HEK293 (cell line): ENCODE measurements around the gene PLCL2.

ENCODE experiments used
- CTCF ChIA-PET: fragments of 350-600 bp; formaldehyde crosslinking; extraction: SDS; loops from one replicate; lab custom pipeline; 2021; ENCODE audit warnings: antibody characterized with exemption; lab: Yijun Ruan, JAX
- POLR2A ChIA-PET: fragments of 300-600 bp; formaldehyde crosslinking; extraction: SDS; loops from one replicate; lab custom pipeline; 2020; ENCODE audit warnings: antibody characterized with exemption, inconsistent platforms; lab: Yijun Ruan, JAX
- H3K27ac ChIP-seq: fragments of 200-500 bp; sonication (Bioruptor generic); 2 replicates; pipeline ENCODE4 v1.5.1; 2014; ENCODE audit warnings: low read depth, low read length, control low read depth, inconsistent platforms; ENCODE audit errors: extremely low read depth
- H3K36me3 ChIP-seq, 2 experiments: fragments of 200-500 bp in 1 of 2; sonication (Bioruptor generic) in 1 of 2; 1 replicate in 1 of 2; 2 replicates in 1 of 2; pipeline ENCODE4 v1.5.1; 2014 to 2017; ENCODE audit warnings: inconsistent platforms in 2 of 2, low read length in 2 of 2; ENCODE audit not compliant: control insufficient read depth in 2 of 2, insufficient read depth in 1 of 2
- H3K4me1 ChIP-seq: fragments of 200-500 bp; sonication (Bioruptor generic); 2 replicates; pipeline ENCODE4 v1.5.1; 2014; ENCODE audit warnings: mild to moderate bottlenecking, low read length, inconsistent platforms; ENCODE audit not compliant: control insufficient read depth, insufficient read depth
- H3K4me3 ChIP-seq: 2 replicates; pipeline ENCODE4 v1.5.1; 2011; ENCODE audit warnings: low read depth, mild to moderate bottlenecking, control low read depth, low read length, moderate library complexity
- H3K9me3 ChIP-seq: fragments of 200-500 bp; sonication (Bioruptor generic); 2 replicates; pipeline ENCODE4 v1.5.1; 2014; ENCODE audit warnings: low read depth, low read length, inconsistent platforms; ENCODE audit not compliant: control insufficient read depth, insufficient read depth
- GFI1B ChIP-seq: fragments of 450-650 bp; formaldehyde crosslinking; IDR thresholded peaks from 2 replicates; pipeline ENCODE4 v1.5.1; 2016; ENCODE audit warnings: missing biosample characterization, missing genetic modification characterization
- HOXC10 ChIP-seq: sonication (generic); formaldehyde crosslinking; IDR thresholded peaks from 2 replicates; pipeline ENCODE4 v1.8.1; 2023; ENCODE audit warnings: mild to moderate bottlenecking, missing genetic modification reagents
- RBAK ChIP-seq: fragments of 450-650 bp; formaldehyde crosslinking; IDR thresholded peaks from 2 replicates; pipeline ENCODE4 v1.5.1; 2016; ENCODE audit warnings: missing biosample characterization, missing genetic modification characterization
- SP3 ChIP-seq: fragments of 450-650 bp; formaldehyde crosslinking; IDR thresholded peaks from 2 replicates; pipeline ENCODE4 v1.5.1; 2016; ENCODE audit warnings: missing biosample characterization, missing genetic modification characterization
- TRIM28 ChIP-seq: IDR thresholded peaks from 2 replicates; pipeline ENCODE4 v1.6.1; 2011; ENCODE audit warnings: low read length, control low read depth, borderline replicate concordance
- WT1 ChIP-seq: fragments of 450-650 bp; formaldehyde crosslinking; IDR thresholded peaks from 2 replicates; pipeline ENCODE4 v1.5.1; 2016; ENCODE audit warnings: missing biosample characterization, missing genetic modification characterization
- ZNF138 ChIP-seq: fragments of 450-650 bp; formaldehyde crosslinking; IDR thresholded peaks from 2 replicates; pipeline ENCODE4 v1.5.1; 2016; ENCODE audit warnings: missing biosample characterization, missing genetic modification characterization, borderline replicate concordance
- ZNF148 ChIP-seq: fragments of 450-650 bp; formaldehyde crosslinking; IDR thresholded peaks from 2 replicates; pipeline ENCODE4 v1.5.0; 2017; ENCODE audit warnings: missing biosample characterization, missing genetic modification characterization, borderline replicate concordance
- ZNF214 ChIP-seq: fragments of 450-650 bp; formaldehyde crosslinking; IDR thresholded peaks from 2 replicates; pipeline ENCODE4 v1.5.1; 2017; ENCODE audit warnings: missing biosample characterization, mild to moderate bottlenecking, missing genetic modification characterization, borderline replicate concordance
- ZNF302 ChIP-seq: fragments of 450-650 bp; formaldehyde crosslinking; IDR thresholded peaks from 2 replicates; pipeline ENCODE4 v1.5.1; 2016; ENCODE audit warnings: missing biosample characterization, missing genetic modification characterization, low read depth
- ZNF341 ChIP-seq: fragments of 450-650 bp; formaldehyde crosslinking; IDR thresholded peaks from 2 replicates; pipeline ENCODE4; 2016; ENCODE audit warnings: low read depth, missing biosample characterization, missing genetic modification characterization
- ZNF394 ChIP-seq: fragments of 450-650 bp; formaldehyde crosslinking; IDR thresholded peaks from 2 replicates; pipeline ENCODE4 v1.5.1; 2016; ENCODE audit warnings: missing biosample characterization, missing genetic modification characterization, mild to moderate bottlenecking, moderate library complexity, borderline replicate concordance
- ZNF404 ChIP-seq: fragments of 450-650 bp; formaldehyde crosslinking; IDR thresholded peaks from 2 replicates; pipeline ENCODE4 v1.5.1; 2017; ENCODE audit warnings: missing biosample characterization, missing genetic modification characterization
- ZNF416 ChIP-seq: fragments of 450-650 bp; formaldehyde crosslinking; IDR thresholded peaks from 2 replicates; pipeline ENCODE4 v1.5.1; 2016; ENCODE audit warnings: missing biosample characterization, missing genetic modification characterization
- ZNF529 ChIP-seq: fragments of 450-650 bp; formaldehyde crosslinking; IDR thresholded peaks from 2 replicates; pipeline ENCODE4 v1.5.1; 2017; ENCODE audit warnings: missing genetic modification characterization, missing biosample characterization; ENCODE audit not compliant: insufficient replicate concordance
- ZNF555 ChIP-seq: fragments of 450-650 bp; formaldehyde crosslinking; conservative IDR thresholded peaks from 2 replicates; pipeline ENCODE4 v1.5.1; 2017; ENCODE audit warnings: missing biosample characterization, mild to moderate bottlenecking, missing genetic modification characterization, inconsistent platforms
- ZNF558 ChIP-seq: fragments of 450-650 bp; formaldehyde crosslinking; IDR thresholded peaks from 2 replicates; pipeline ENCODE4 v1.5.1; 2016; ENCODE audit warnings: missing biosample characterization, missing genetic modification characterization
- ZNF571 ChIP-seq: fragments of 450-650 bp; formaldehyde crosslinking; IDR thresholded peaks from 2 replicates; pipeline ENCODE4 v1.5.0; 2017; ENCODE audit warnings: missing biosample characterization, missing genetic modification characterization
- ZNF621 ChIP-seq: fragments of 450-650 bp; formaldehyde crosslinking; IDR thresholded peaks from 2 replicates; pipeline ENCODE4 v1.5.1; 2017; ENCODE audit warnings: missing biosample characterization, missing genetic modification characterization
- ZNF654 ChIP-seq: fragments of 450-650 bp; formaldehyde crosslinking; IDR thresholded peaks from 2 replicates; pipeline ENCODE4 v1.5.1; 2016; ENCODE audit warnings: low read depth, missing biosample characterization, missing genetic modification characterization
- ZNF785 ChIP-seq: fragments of 450-650 bp; formaldehyde crosslinking; IDR thresholded peaks from 2 replicates; pipeline ENCODE4 v1.5.1; 2016; ENCODE audit warnings: missing biosample characterization, missing genetic modification characterization
- ZSCAN18 ChIP-seq: fragments of 450-650 bp; formaldehyde crosslinking; IDR thresholded peaks from 2 replicates; pipeline ENCODE4 v1.5.1; 2016; ENCODE audit warnings: missing biosample characterization, missing genetic modification characterization
- ZXDB ChIP-seq: fragments of 450-650 bp; formaldehyde crosslinking; IDR thresholded peaks from 2 replicates; pipeline ENCODE4 v1.5.1; 2016; ENCODE audit warnings: missing biosample characterization, missing genetic modification characterization
- TF ChIP-seq, protein P1 (sequence below): fragments of 450-650 bp; formaldehyde crosslinking; IDR thresholded peaks from 2 replicates; pipeline ENCODE4 v1.5.1; 2016; ENCODE audit warnings: missing biosample characterization, missing genetic modification characterization, low read depth

The PLCL2 gene

DNA sequence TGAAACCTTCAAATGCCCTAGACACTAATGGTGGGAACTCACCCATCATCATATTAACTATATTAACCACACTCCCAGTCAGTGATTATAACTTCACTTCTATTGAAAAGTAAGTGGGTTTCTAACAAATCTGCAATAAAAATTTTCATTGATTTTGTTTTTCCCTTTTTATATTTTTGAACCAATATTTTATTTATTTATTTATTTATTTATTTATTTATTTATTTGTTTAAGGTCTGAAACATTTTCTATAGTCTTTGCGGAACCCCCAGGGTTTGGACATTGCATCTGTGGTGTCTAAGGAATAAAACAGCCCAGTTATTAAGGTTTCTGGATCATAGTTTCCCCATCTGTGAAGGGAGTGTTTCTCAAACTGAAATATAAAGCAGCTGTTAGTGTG lies 16.2 kb upstream of the PLCL2 start (continued):
- TF ChIP-seq, protein P1, sequence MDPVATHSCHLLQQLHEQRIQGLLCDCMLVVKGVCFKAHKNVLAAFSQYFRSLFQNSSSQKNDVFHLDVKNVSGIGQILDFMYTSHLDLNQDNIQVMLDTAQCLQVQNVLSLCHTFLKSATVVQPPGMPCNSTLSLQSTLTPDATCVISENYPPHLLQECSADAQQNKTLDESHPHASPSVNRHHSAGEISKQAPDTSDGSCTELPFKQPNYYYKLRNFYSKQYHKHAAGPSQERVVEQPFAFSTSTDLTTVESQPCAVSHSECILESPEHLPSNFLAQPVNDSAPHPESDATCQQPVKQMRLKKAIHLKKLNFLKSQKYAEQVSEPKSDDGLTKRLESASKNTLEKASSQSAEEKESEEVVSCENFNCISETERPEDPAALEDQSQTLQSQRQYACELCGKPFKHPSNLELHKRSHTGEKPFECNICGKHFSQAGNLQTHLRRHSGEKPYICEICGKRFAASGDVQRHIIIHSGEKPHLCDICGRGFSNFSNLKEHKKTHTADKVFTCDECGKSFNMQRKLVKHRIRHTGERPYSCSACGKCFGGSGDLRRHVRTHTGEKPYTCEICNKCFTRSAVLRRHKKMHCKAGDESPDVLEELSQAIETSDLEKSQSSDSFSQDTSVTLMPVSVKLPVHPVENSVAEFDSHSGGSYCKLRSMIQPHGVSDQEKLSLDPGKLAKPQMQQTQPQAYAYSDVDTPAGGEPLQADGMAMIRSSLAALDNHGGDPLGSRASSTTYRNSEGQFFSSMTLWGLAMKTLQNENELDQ: no peak
- TF ChIP-seq ZXDB: 0 out of 2 replicates have a peak, but pooled peaks have one; percentile 22
- TF ChIP-seq ZNF621: no peak
- no peak for TF ChIP-seq ZNF148 (tag by site-specific recombination)
- TF ChIP-seq ZNF416 (tag by site-specific recombination): no peak
- no peak for TF ChIP-seq ZSCAN18
- TF ChIP-seq ZNF571 (tag by site-specific recombination): no peak
- TF ChIP-seq TRIM28: no peak
- TF ChIP-seq ZNF302 (tag by site-specific recombination): no peak
- 0 out of 2 replicates have a peak, but pooled peaks have one; percentile 12 for TF ChIP-seq ZNF654 (tag by site-specific recombination)
- 0 out of 2 replicates have a peak, but pooled peaks have one; percentile 14 for TF ChIP-seq ZNF558 (tag by site-specific recombination)

DNA sequence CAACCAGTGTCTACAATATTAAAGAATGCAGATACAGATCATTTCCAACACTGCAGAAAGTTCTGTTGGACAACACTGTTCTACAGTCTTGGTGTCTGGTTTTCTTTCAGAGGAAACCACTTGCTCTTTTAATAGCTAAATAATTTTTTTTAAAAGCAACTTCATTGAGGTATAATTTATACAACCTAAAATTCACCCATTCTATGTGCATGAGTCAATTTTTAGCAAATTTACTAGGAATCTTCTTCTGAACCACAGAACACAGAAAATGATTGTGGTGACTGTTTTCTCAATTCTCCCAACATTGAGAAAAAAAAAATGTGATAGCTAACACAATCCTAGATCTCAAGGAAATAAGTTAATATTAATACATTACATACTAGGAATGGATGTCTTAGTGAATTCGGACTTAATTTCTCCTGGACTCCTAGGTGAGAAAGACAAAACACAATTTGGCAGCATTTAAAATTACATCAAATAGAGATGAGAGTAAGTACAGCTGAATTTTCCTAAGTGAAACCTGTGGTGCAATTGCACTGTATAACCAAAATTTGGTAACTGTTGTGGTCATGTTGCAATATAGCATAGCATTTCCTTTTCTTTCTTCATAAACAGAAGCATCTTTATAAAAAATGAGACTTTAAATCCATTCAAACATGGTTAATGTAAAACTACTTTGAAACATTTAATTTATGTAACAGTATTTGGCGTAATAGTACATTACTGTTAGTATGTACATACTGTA lies 15.3 kb upstream of the PLCL2 start:
- TF ChIP-seq ZNF785 (no peak), ZNF394 (no peak), SP3 (no peak), ZNF555 (tag by site-specific recombination) (no peak), ZNF341 (tag by site-specific recombination) (no peak), ZNF138 (tag by site-specific recombination) (no peak), ZNF529 (no peak), HOXC10 (no peak), ZNF214 (tag by site-specific recombination) (no peak), RBAK (no peak), WT1 (tag by site-specific recombination) (no peak), ZNF404 (tag by site-specific recombination) (no peak), GFI1B (tag by site-specific recombination) (no peak)
- no peaks in the 10 kb centered on the region; the same call in 1 of the 2 replicates for H3K4me1 ChIP-seq
- CTCF ChIA-PET: interaction anchor here (0.6 kb wide), 1 partner anchor 80 kb away, joined by 5 read pairs; no protein-coding TSS in a partner anchor
- no peaks in the 10 kb centered on the region for H3K36me3 ChIP-seq
- POLR2A ChIA-PET: no interaction called here
- H3K27ac ChIP-seq: no peak overlapping the region
- H3K9me3 ChIP-seq: no peaks in the 10 kb centered on the region
- no peak overlapping the region for H3K4me3 ChIP-seq
